ENCODE data around the gene RTL1.

Gene RTL1

DNA sequence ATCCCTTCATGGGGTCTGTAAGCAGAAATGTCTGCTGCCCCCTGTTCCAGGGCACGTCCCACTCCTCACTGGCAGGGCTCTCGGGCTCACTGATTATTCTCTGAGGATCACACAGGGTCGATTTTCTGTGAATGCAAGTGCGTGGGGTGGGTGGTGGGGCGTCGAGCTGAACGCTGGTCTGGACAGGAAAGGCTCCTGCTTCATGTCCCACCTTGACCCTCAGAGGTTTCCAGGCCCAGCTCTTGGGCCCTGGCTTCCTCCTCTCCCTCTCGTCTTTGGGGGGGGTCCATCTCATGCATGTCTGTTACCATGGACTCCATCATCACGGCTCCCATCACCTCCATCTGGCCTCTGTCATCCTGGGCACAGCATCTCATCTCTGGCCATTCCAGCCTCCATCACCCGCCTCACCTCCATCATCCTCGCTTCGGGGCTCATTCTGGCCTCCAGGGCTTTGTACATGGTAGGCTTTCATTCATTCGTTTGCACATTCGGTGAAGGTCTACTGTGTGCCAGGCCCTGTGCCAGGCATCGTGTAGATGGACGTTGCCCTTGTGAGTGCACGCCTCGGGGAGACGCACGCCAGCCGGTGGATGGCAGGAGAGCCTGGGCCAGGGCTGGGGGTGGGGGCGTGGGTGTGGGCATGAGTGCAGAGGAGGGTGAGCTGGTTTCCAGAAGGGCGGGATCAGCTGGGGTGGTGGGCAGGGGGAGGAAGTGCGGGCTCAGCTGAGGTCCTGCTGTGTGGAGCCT, 34.7 kb downstream of the RTL1 start:
- POLR2A ChIA-PET = no interaction called here
- TF ChIP-seq, protein P1, sequence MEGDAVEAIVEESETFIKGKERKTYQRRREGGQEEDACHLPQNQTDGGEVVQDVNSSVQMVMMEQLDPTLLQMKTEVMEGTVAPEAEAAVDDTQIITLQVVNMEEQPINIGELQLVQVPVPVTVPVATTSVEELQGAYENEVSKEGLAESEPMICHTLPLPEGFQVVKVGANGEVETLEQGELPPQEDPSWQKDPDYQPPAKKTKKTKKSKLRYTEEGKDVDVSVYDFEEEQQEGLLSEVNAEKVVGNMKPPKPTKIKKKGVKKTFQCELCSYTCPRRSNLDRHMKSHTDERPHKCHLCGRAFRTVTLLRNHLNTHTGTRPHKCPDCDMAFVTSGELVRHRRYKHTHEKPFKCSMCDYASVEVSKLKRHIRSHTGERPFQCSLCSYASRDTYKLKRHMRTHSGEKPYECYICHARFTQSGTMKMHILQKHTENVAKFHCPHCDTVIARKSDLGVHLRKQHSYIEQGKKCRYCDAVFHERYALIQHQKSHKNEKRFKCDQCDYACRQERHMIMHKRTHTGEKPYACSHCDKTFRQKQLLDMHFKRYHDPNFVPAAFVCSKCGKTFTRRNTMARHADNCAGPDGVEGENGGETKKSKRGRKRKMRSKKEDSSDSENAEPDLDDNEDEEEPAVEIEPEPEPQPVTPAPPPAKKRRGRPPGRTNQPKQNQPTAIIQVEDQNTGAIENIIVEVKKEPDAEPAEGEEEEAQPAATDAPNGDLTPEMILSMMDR (IDR thresholded peaks at IDR 0.05; ENCODE audit: insufficient read depth, low read length, missing control alignments) = no peak
- no peak for DNase-seq (ENCODE audit: low read depth, low spot score)
- CTCF ChIA-PET = no interaction called here
- H3K4me3 ChIP-seq (ENCODE audit: low read depth, low read length) = no peak overlapping the region

DNA sequence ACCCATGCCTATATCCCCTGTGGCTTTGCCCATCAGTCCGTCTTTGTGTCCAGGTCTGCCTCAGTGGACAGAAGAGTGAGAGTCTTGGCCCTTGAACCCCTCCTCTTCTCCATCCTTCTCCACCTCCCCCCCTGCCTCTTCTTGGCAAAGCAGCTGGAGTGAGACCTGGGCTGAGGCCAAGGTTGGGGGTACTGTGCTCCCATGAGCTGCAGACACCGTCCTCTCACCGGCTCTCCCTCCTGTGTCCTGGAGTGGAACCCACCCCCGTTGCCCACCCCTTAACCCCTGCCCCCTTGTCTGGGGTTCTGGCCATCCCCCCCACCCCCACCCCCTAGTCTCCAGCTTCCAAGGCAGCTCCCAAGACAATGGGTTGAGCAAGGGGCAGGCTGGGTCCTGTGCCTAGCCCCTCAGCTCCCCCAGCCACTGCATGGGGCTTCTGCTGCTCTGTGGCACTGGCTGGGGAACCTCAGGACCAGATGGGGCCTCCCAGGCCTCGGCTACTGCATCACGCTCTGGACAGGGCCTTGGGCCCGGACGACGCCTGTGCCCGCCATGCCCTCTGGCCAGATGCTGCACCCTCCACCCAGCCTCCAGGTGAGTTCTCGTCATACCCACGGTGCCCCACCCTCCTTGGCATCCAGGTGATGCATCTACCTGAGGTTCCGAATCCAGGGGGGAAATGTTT, 35.7 kb downstream of the RTL1 start:
- no peak overlapping the region for H3K4me3 ChIP-seq (ENCODE audit: low read depth, low read length)
- no peak for DNase-seq (ENCODE audit: low read depth, low spot score)
- TF ChIP-seq, protein P1 (IDR thresholded peaks at IDR 0.05; ENCODE audit: insufficient read depth, low read length, missing control alignments) = no peak
- ChIA-PET POLR2A (no interaction called here), CTCF (no interaction called here)

DNA sequence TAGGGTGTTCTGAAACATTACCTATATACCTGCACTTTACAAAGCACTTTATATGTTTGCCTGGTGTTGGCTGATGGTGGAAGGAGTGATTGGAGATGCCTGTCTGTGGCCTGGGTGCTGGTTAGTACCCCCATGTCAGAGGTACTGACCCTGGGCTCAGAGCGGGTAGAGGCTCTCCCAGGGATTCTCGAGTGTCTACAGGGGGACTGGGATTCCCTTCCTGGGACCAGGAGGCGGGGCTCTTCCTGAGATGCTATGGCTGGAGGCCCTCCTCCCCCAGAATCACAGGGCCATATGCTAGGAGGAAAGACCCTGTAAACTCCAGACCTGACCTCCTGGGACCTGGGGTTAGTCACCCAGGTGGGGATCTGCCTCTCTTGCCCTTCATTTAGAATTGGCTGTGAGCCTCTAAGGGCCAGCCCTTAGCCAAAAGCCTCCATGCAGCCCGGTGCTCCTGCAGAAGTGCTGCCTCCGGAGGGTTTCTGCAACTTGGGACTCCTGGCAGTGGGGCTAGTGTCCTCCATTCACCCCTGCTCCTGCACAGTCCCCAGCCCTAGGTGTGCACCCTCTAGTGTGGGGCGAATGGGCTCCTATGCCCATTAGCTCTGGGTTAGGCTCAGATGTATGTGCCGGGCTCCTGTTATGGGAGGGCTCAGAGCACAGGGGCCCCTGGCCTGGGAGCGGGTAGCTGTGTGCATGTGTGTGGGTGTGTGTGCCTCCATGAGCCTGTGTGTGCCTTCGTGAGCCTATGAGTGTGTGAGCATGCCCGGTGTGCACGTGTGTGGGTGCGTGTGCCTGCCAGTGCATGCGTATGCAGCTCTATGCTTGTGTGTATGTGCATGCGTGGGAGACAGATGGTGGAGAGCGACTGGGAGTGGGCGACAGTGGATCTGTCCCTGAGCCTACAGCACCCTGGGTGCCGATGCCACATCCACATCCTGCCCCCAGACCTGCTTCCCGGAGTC, 36.6 kb downstream of the RTL1 start:
- TF ChIP-seq, protein P1 (IDR thresholded peaks at IDR 0.05; ENCODE audit: insufficient read depth, low read length, missing control alignments) = no peak
- POLR2A ChIA-PET = no interaction called here
- no peak overlapping the region for H3K4me3 ChIP-seq (ENCODE audit: low read depth, low read length)
- CTCF ChIA-PET = interaction anchor here (4.2 kb wide), 1 partner anchor 15 kb away, joined by 19 read pairs; no protein-coding TSS in a partner anchor
- DNase-seq (ENCODE audit: low read depth, low spot score) = no peak

DNA sequence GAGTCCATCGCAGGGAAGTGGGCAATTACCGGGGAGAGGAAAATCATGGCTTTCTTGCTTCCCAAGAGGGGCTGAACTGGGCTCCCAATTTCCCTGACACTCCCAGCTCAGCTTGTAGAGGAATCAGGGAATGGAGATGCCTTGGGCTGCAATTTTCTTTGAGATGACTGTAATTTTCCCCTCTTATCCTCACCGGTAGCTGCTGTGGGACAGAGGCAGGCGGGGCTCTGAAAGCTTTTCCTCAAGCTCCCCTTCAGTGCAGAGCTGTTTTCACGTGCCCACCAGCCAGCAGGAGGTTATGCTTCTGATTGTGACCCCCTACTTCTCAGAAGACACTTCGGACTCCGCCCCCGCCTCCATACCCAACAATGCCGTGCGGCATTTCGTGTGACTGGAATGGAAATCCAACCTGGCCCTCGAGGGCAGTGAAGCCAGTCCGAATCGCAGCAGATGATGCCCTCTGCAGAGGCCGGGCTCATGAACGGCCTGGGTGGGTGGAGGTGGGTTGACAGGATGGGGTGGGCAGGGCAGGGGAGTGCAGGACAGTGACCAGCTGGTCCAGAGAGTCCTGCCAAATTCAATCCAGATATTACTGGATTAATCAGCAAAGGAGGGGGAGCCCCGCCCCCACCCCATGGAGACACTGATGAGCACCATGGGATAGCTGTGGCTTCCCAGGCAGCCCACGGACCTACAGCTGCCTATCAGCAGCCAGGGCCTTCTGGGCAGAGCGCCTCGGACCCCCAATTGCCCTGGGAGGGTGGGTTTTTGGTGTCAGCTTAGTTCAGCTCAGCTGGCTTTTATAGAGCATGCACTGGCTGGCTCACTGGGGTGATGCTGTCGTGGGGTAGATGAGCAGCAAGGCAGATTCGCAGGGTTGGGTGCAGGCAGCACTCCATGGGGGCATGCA, 37.6 kb downstream of the RTL1 start:
- POLR2A ChIA-PET = no interaction called here
- CTCF ChIA-PET = interaction anchor here (0.6 to 4.2 kb wide), 2 partner anchors 14 to 141 kb away, joined by 3 to 19 read pairs; no protein-coding TSS in a partner anchor
- DNase-seq (ENCODE audit: low read depth, low spot score) = no peak
- TF ChIP-seq, protein P1 (IDR thresholded peaks at IDR 0.05; ENCODE audit: insufficient read depth, low read length, missing control alignments) = no peak
- H3K4me3 ChIP-seq (ENCODE audit: low read depth, low read length) = no peak overlapping the region

DNA sequence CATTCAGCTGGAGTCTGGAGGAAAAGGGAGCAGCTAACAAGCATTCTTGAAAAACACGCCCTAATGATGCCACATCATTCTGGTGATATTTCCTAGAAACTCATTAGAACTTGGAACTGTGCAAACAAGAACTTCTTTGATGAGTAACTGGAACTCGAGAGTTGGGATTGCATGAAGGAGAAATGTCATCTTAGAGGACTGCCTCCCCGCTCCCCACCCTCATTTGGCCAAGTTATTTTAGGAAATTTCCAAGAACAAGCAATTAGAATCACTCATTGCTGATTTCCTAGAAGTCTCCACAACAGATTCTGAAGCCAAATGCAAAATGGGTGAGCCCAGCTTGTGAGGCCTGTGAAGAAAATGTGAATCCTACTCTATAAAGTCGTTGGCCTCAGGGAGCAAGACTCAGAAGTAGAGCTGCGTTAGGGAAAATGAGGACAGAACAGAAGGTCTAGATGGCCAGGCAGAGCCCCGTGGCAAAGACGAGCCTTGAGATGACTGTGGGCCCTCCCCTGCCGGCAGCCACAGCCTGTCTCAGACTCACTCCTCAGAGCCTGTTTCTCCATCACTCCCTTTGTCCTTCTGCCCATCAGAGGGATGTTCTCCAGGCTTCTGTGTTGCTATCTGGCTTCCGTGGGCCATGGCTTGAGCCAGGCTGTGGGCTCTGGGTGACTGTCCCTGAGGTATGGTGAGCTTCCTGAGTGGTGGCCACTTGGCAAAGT, 38.4 kb downstream of the RTL1 start:
- TF ChIP-seq, protein P1 (IDR thresholded peaks at IDR 0.05; ENCODE audit: insufficient read depth, low read length, missing control alignments) = no peak
- CTCF ChIA-PET = interaction anchor here (0.6 to 4.2 kb wide), 4 partner anchors 13 to 480 kb away, joined by 3 to 19 read pairs (median 5); no protein-coding TSS in a partner anchor
- DNase-seq (ENCODE audit: low read depth, low spot score) = no peak

More for the DNA sequence above, 38.4 kb downstream of the RTL1 start:
- POLR2A ChIA-PET = interaction anchor here (1.1 kb wide), 1 partner anchor 23 kb away, joined by 5 read pairs; no protein-coding TSS in a partner anchor
- no peak overlapping the region for H3K4me3 ChIP-seq (ENCODE audit: low read depth, low read length)
